ENCODE data around the gene FAM98C. TPM values are rescaled to one million over a fixed set of nuclear protein-coding genes. Genes with fewer than 3 reads are reported as not detected.

Gene FAM98C
- total and polyA plus RNA-seq, 2 experiments from 2014 or later = 9.9 to 20.2 TPM

DNA sequence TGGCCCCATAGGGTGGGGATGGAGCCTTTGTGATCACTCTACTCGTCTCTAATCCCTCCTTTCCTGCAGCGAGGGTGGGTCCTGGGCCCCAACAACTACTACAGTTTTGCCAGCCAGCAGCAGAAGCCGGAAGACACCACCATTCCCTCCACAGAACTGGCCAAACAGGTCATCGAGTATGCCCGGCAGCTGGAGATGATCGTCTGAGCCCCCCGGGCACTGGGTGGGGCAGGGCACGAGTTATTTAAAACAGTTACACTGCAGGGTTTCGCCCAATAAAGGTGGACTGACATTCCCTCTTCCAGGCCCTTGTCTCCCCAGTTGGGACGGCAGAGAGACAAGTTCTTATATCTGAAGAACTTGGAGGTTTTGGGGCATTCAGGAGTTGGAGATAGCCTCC is 19.7 kb upstream of the FAM98C start:
- no peak for DNase-seq (ENCODE audit: low spot score)
- H2AFZ ChIP-seq = no peak overlapping the region
- H3K4me3 ChIP-seq = no peak overlapping the region
- no peaks in the 10 kb centered on the region for H3K9me2 ChIP-seq (replicated peaks; ENCODE audit: insufficient read depth)
- H3K4me1 ChIP-seq (ENCODE audit: insufficient read depth) = peaks cover 12% of the 10 kb centered on the region
- H3K9me3 ChIP-seq (ENCODE audit: low read depth) = no peaks in the 10 kb centered on the region
- WGBS (ENCODE audit: low lambda C conversion rate, missing lambda C conversion rate) = 94% methylated on average over 10 of the region's 10 CpGs
- H3K27ac ChIP-seq = no peak overlapping the region
- H3K4me2 ChIP-seq = no peak overlapping the region
- peaks cover 12% of the 10 kb centered on the region for H3K79me2 ChIP-seq
- peaks cover 11% of the 10 kb centered on the region for H4K20me1 ChIP-seq (ENCODE audit: insufficient read depth, poor library complexity, severe bottlenecking)
- H3K27me3 ChIP-seq = no peaks in the 10 kb centered on the region
- no peaks in the 10 kb centered on the region for H3K36me3 ChIP-seq (replicated peaks; ENCODE audit: insufficient read depth, low read depth)
- TF ChIP-seq EZH2 (IDR thresholded peaks at IDR 0.05; ENCODE audit: borderline replicate concordance) = no peak
- no peak for TF ChIP-seq EZH2phosphoT487 (IDR thresholded peaks at IDR 0.05; ENCODE audit: low read depth, severe bottlenecking, unreplicated experiment)
- TF ChIP-seq, protein P1, sequence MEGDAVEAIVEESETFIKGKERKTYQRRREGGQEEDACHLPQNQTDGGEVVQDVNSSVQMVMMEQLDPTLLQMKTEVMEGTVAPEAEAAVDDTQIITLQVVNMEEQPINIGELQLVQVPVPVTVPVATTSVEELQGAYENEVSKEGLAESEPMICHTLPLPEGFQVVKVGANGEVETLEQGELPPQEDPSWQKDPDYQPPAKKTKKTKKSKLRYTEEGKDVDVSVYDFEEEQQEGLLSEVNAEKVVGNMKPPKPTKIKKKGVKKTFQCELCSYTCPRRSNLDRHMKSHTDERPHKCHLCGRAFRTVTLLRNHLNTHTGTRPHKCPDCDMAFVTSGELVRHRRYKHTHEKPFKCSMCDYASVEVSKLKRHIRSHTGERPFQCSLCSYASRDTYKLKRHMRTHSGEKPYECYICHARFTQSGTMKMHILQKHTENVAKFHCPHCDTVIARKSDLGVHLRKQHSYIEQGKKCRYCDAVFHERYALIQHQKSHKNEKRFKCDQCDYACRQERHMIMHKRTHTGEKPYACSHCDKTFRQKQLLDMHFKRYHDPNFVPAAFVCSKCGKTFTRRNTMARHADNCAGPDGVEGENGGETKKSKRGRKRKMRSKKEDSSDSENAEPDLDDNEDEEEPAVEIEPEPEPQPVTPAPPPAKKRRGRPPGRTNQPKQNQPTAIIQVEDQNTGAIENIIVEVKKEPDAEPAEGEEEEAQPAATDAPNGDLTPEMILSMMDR (IDR thresholded peaks at IDR 0.05; ENCODE audit: poor library complexity) = no peak

DNA sequence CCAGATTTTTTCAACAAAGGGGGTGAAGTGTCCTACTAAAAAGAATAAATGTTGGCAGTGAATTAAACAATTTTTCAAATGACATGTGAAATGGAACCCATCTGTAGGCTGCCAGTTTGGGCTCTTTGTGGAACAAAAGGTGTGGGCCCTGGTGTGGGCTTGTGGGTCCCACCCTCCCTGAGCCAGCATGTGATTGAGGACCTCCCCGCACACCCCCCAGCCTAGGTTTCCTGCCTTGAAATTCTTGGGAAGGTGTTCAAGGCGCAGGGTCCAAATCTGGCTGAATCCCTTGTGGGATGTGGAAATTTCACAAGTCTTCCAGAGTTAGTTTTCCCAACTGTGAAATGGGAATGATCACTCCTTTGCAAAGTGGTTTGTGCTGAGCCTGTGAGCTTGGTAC is 19.1 kb upstream of the FAM98C start:
- Histone ChIP-seq H3K4me1 (ENCODE audit: insufficient read depth) (peaks cover 12% of the 10 kb centered on the region), H3K4me2 (no peak overlapping the region), H3K27me3 (no peaks in the 10 kb centered on the region), H3K9me2 (replicated peaks; ENCODE audit: insufficient read depth) (no peaks in the 10 kb centered on the region), H3K36me3 (replicated peaks; ENCODE audit: insufficient read depth, low read depth) (no peaks in the 10 kb centered on the region), H2AFZ (no peak overlapping the region), H3K27ac (no peak overlapping the region), H3K4me3 (no peak overlapping the region), H3K79me2 (peaks cover 6% of the 10 kb centered on the region), H3K9me3 (ENCODE audit: low read depth) (no peaks in the 10 kb centered on the region), H4K20me1 (ENCODE audit: insufficient read depth, poor library complexity, severe bottlenecking) (peaks cover 5% of the 10 kb centered on the region)
- DNase-seq (ENCODE audit: low spot score) = no peak
- TF ChIP-seq EZH2 (IDR thresholded peaks at IDR 0.05; ENCODE audit: borderline replicate concordance) (no peak), EZH2phosphoT487 (IDR thresholded peaks at IDR 0.05; ENCODE audit: low read depth, severe bottlenecking, unreplicated experiment) (no peak)
- TF ChIP-seq, protein P1 (IDR thresholded peaks at IDR 0.05; ENCODE audit: poor library complexity) = no peak
- 97% methylated on average over 2 of the region's 2 CpGs for WGBS (ENCODE audit: low lambda C conversion rate, missing lambda C conversion rate)

- Histone ChIP-seq H3K9me3 (ENCODE audit: low read depth) (no peaks in the 10 kb centered on the region), H3K27me3 (no peaks in the 10 kb centered on the region), H3K9me2 (replicated peaks; ENCODE audit: insufficient read depth) (no peaks in the 10 kb centered on the region), H3K36me3 (replicated peaks; ENCODE audit: insufficient read depth, low read depth) (no peaks in the 10 kb centered on the region), H2AFZ (no peak overlapping the region), H3K79me2 (peaks cover under 1% of the 10 kb centered on the region), H3K4me3 (no peak overlapping the region), H4K20me1 (ENCODE audit: insufficient read depth, poor library complexity, severe bottlenecking) (no peaks in the 10 kb centered on the region), H3K27ac (no peak overlapping the region), H3K4me1 (ENCODE audit: insufficient read depth) (peaks cover 12% of the 10 kb centered on the region), H3K4me2 (no peak overlapping the region)
- 88% methylated on average over 10 of the region's 10 CpGs for WGBS (ENCODE audit: low lambda C conversion rate, missing lambda C conversion rate)
- no peak for TF ChIP-seq EZH2 (IDR thresholded peaks at IDR 0.05; ENCODE audit: borderline replicate concordance)
- no peak for TF ChIP-seq EZH2phosphoT487 (IDR thresholded peaks at IDR 0.05; ENCODE audit: low read depth, severe bottlenecking, unreplicated experiment)
- TF ChIP-seq, protein P1 (IDR thresholded peaks at IDR 0.05; ENCODE audit: poor library complexity) = peak; percentile 26
- DNase-seq (ENCODE audit: low spot score) = peak; percentile 45
Measured at GRCh38 chr19:38384209-38385027, 18.5 kb upstream of the FAM98C start.
